Sciatic nerve (tissue), 2 donors: ENCODE data around the gene PBRM1. TPM values are rescaled to one million over a fixed set of nuclear protein-coding genes. Genes with fewer than 3 reads are reported as not detected.

Experiments used
- ATAC-seq: fragments of 200-7000 bp; cut with Tn5 transposase; one replicate; pipeline ENCODE4 v1.9.1; 2020; ENCODE audit warnings: mild to moderate bottlenecking, moderate library complexity
- DNase-seq: peaks from one replicate; pipeline ENCODE4 v3.0.0-alpha.2; 2020; ENCODE audit warnings: low spot score
- intact Hi-C: fragments of 100-400 bp; cut with DNase I; formaldehyde crosslinking; loops from one replicate; pipeline ENCODE4 v1.14.2; 2022
- total RNA-seq: library from RNA; stranded (reverse); fragmentation: NEBNext Ultra II Directional; extraction: Animal tissue kit (Norgen Biotek cat#: 25700); gene quantifications from one replicate; pipeline ENCODE4 v1.2.1, GENCODE V29; 2021
- donor health status: DM: no; HTN: no; CAD: no.
- donor health status: DM: no; HTN: no; CAD: no.

PBRM1 gene
- total RNA-seq, 1 donor from 2014 or later, result 82.0 TPM

- no peak for DNase-seq
- intact Hi-C loops, result no loop called here
- no peak for ATAC-seq
Observed at GRCh38 chr3:52503788-52504424, 181.8 kb downstream of the PBRM1 start.

- ATAC-seq (no peak), DNase-seq (no peak)
- intact Hi-C loops, result no loop called here
Observed at GRCh38 chr3:52502808-52503350, 182.8 kb downstream of the PBRM1 start.

GRCh38 chr3:52502001-52502400, 183.7 kb downstream of the PBRM1 start:
- no peak for DNase-seq
- ATAC-seq, result no peak
- intact Hi-C loops, result no loop called here

GRCh38 chr3:52501046-52501445, 184.7 kb downstream of the PBRM1 start:
- intact Hi-C loops, result no loop called here
- ATAC-seq (no peak), DNase-seq (no peak)

GRCh38 chr3:52498137-52499054, 187.3 kb downstream of the PBRM1 start:
- DNase-seq, result peak; percentile 75
- intact Hi-C loops, result no loop called here
- peak; percentile 65 for ATAC-seq

- ATAC-seq, result peak; percentile 32
- intact Hi-C loops, result no loop called here
- DNase-seq, result no peak
Observed at GRCh38 chr3:52495777-52496602, 189.7 kb downstream of the PBRM1 start.

Other genes starting within 250 kb of the PBRM1 start
- gene SEMA3G, start 240.8 kb downstream of the PBRM1 start, total RNA-seq, result 38.3 TPM
- 205 TPM for gene TNNC1, start 231.9 kb downstream of the PBRM1 start, total RNA-seq
- gene NISCH, start 230.3 kb downstream of the PBRM1 start, total RNA-seq, result 163 TPM
- 256 TPM for gene STAB1, start 190.6 kb downstream of the PBRM1 start, total RNA-seq
- 78.3 TPM for gene NT5DC2, start 152.1 kb downstream of the PBRM1 start, total RNA-seq
- gene UQCC5, start 149.3 kb downstream of the PBRM1 start, total RNA-seq, result 16.0 TPM
- 55.4 TPM for gene GNL3, start 119 bp upstream of the PBRM1 start, total RNA-seq
- gene GLT8D1, start 19.9 kb upstream of the PBRM1 start, total RNA-seq, result 55.8 TPM
- gene SPCS1, start 20.2 kb upstream of the PBRM1 start, total RNA-seq, result 60.0 TPM
- 31.4 TPM for gene NEK4, start 85.0 kb upstream of the PBRM1 start, total RNA-seq
- gene ITIH1, start 91.7 kb upstream of the PBRM1 start, total RNA-seq, result not detected
- gene ITIH3, start 108.9 kb upstream of the PBRM1 start, total RNA-seq, result 22.0 TPM
- 16.3 TPM for gene ITIH4, start 144.8 kb upstream of the PBRM1 start, total RNA-seq
- 23.9 TPM for gene MUSTN1, start 149.1 kb upstream of the PBRM1 start, total RNA-seq
- 22.6 TPM for gene STIMATE, start 211.6 kb upstream of the PBRM1 start, total RNA-seq